ENCODE data around the gene CORO1C. TPM values are rescaled to one million over a fixed set of nuclear protein-coding genes. Genes with fewer than 3 reads are reported as not detected.
A peak's percentile ranks its signal among the peaks of the same experiment; 100 is the strongest.

CORO1C gene
- total and polyA plus RNA-seq, 9 of the 15 experiments (the other 6 are each of a cell fraction or from before 2014, with no cell fraction given): 55.2 to 280 (median 150) TPM

- TF ChIP-seq, protein P1, sequence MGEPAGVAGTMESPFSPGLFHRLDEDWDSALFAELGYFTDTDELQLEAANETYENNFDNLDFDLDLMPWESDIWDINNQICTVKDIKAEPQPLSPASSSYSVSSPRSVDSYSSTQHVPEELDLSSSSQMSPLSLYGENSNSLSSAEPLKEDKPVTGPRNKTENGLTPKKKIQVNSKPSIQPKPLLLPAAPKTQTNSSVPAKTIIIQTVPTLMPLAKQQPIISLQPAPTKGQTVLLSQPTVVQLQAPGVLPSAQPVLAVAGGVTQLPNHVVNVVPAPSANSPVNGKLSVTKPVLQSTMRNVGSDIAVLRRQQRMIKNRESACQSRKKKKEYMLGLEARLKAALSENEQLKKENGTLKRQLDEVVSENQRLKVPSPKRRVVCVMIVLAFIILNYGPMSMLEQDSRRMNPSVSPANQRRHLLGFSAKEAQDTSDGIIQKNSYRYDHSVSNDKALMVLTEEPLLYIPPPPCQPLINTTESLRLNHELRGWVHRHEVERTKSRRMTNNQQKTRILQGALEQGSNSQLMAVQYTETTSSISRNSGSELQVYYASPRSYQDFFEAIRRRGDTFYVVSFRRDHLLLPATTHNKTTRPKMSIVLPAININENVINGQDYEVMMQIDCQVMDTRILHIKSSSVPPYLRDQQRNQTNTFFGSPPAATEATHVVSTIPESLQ (CRISPR knock-in tag; IDR thresholded peaks at IDR 0.05): peak; percentile 88; the same call in 1 of the 2 replicates
- peak; percentile 37; the same call in 1 of the 2 replicates for TF ChIP-seq LCOR (CRISPR knock-in tag; IDR thresholded peaks at IDR 0.05)
- TF ChIP-seq, protein P2, sequence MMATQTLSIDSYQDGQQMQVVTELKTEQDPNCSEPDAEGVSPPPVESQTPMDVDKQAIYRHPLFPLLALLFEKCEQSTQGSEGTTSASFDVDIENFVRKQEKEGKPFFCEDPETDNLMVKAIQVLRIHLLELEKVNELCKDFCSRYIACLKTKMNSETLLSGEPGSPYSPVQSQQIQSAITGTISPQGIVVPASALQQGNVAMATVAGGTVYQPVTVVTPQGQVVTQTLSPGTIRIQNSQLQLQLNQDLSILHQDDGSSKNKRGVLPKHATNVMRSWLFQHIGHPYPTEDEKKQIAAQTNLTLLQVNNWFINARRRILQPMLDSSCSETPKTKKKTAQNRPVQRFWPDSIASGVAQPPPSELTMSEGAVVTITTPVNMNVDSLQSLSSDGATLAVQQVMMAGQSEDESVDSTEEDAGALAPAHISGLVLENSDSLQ (IDR thresholded peaks at IDR 0.05): peak; percentile 59
- no peak for TF ChIP-seq SLC30A9 (CRISPR knock-in tag; IDR thresholded peaks at IDR 0.05)
- no peak for TF ChIP-seq POLR3G (IDR thresholded peaks at IDR 0.05; ENCODE audit: extremely low read depth, insufficient read length, insufficient replicate concordance)
- TF ChIP-seq NELFE (IDR thresholded peaks at IDR 0.05; ENCODE audit: insufficient read depth, insufficient read length): no peak
- peak; percentile 33 for TF ChIP-seq DACH1 (IDR thresholded peaks at IDR 0.05; ENCODE audit: partially characterized antibody)
- TF ChIP-seq ZNF507 (tag; conservative IDR thresholded peaks at IDR 0.05): no peak
- peak; percentile 89 for TF ChIP-seq MEIS2 (IDR thresholded peaks at IDR 0.05; ENCODE audit: partially characterized antibody)
- TF ChIP-seq PHB (CRISPR knock-in tag; IDR thresholded peaks at IDR 0.05): no peak
- 0 out of 2 replicates have a peak, but pooled peaks have one; percentile 16 for TF ChIP-seq ZNF316 (IDR thresholded peaks at IDR 0.05)
- TF ChIP-seq MAFG (tag; conservative IDR thresholded peaks at IDR 0.05): peak; percentile 42
Measured at GRCh38 chr12:108729612-108730364, 1.5 kb downstream of the CORO1C start (continued).
